Smooth muscle cell (in vitro differentiated cells): ENCODE measurements around the gene CCDC3. TPM values are rescaled to one million over a fixed set of nuclear protein-coding genes. Genes with fewer than 3 reads are reported as not detected.
A peak's percentile ranks its signal among the peaks of the same experiment; 100 is the strongest.

Experiments
- DNase-seq: peaks from one replicate; lab custom pipeline; 2025; ENCODE audit not compliant: unreplicated experiment; lab: John Stamatoyannopoulos, UW
- H2AFZ ChIP-seq: fragments of 200-600 bp; sonication (generic); 2 replicates; pipeline ENCODE4 v1.6.0; 2016; ENCODE audit warnings: antibody characterized with exemption, low read depth, mild to moderate bottlenecking
- H3F3A ChIP-seq: fragments of 200-600 bp; sonication (generic); 2 replicates; pipeline ENCODE4 v1.6.0; 2017; ENCODE audit warnings: antibody characterized with exemption, low read depth
- H3K27ac ChIP-seq: fragments of 200-600 bp; sonication (generic); 2 replicates; pipeline ENCODE4 v1.5.1; 2016; ENCODE audit warnings: low read depth, mild to moderate bottlenecking
- H3K27me3 ChIP-seq: fragments of 200-600 bp; sonication (generic); 2 replicates; pipeline ENCODE4 v1.6.1; 2016; ENCODE audit warnings: low read depth, mild to moderate bottlenecking
- H3K36me3 ChIP-seq: fragments of 200-600 bp; sonication (generic); 2 replicates; pipeline ENCODE4 v1.5.1; 2016; ENCODE audit warnings: low read depth
- H3K4me1 ChIP-seq: fragments of 200-600 bp; sonication (generic); 2 replicates; pipeline ENCODE4 v1.5.1; 2016; ENCODE audit warnings: low read depth
- H3K4me2 ChIP-seq: fragments of 200-600 bp; sonication (generic); 2 replicates; pipeline ENCODE4 v1.6.0; 2016; ENCODE audit warnings: mild to moderate bottlenecking
- H3K4me3 ChIP-seq: fragments of 200-600 bp; sonication (generic); 2 replicates; pipeline ENCODE4 v1.5.1; 2016; ENCODE audit warnings: mild to moderate bottlenecking
- H3K79me2 ChIP-seq: fragments of 200-600 bp; sonication (generic); 2 replicates; pipeline ENCODE4 v1.6.0; 2016; ENCODE audit warnings: low read depth, mild to moderate bottlenecking
- H3K9ac ChIP-seq: fragments of 200-600 bp; sonication (generic); 2 replicates; pipeline ENCODE4 v1.6.0; 2016; ENCODE audit warnings: low read depth
- H3K9me3 ChIP-seq: fragments of 200-600 bp; sonication (generic); replicated peaks from 2 replicates; pipeline ENCODE4 v1.5.1; 2016; ENCODE audit warnings: low read depth
- H4K20me1 ChIP-seq: fragments of 200-600 bp; sonication (generic); 2 replicates; pipeline ENCODE4 v1.6.0; 2016; ENCODE audit warnings: low read depth
- CTCF ChIP-seq: fragments of 200-600 bp; sonication (generic); IDR thresholded peaks from 2 replicates; pipeline ENCODE4 v1.5.1; 2017; ENCODE audit warnings: borderline replicate concordance, mild to moderate bottlenecking, antibody characterized with exemption; ENCODE audit not compliant: insufficient read depth, poor library complexity, severe bottlenecking
- WGBS: methylation state at CpG from one replicate; pipeline ENCODE4 v1.1.7; 2016; ENCODE audit warnings: low lambda C conversion rate; 5-methylcytosine and 5-hydroxymethylcytosine counted together
- polyA plus RNA-seq: library from polyadenylated mRNA; unstranded; fragments of >200 nt; fragmentation: Nextera tagmentation; extraction: Ambion mirVana; gene quantifications from 2 replicates; pipeline ENCODE4 v1.2.1, GENCODE V29; 2016
- total RNA-seq: library from RNA; depleted of rRNA; stranded (reverse); fragments of >200 nt; gene quantifications from 2 replicates; pipeline ENCODE4 v1.2.3, GENCODE V29; 2014

Gene CCDC3
- total and polyA plus RNA-seq, 2 experiments from 2014 or later = 39.2 to 46.0 TPM

DNA sequence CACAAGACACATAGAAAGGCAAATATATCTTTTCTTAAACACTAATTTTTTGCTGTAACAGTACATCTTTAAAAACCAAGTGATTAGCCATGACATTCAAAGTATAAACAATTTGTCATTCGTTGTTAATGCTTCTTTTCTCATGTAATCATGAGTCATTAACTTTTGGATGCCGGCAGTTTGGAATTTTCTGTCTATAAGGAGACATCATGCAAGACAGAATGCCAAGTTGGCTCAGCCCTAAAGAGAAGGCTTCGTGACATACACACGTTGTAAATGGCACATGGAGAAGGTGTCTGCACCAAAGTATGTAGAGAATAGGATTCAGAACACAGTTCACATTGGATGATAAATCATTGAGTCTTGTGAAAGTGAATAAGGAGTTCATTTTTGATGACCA is 35.9 kb downstream of the CCDC3 start:
- no peak for TF ChIP-seq CTCF
- Histone ChIP-seq H3K27ac (peak overlapping the region; percentile 40), H3F3A (no peaks in the 10 kb centered on the region), H3K9me3 (peaks cover 7% of the 10 kb centered on the region), H4K20me1 (no peaks in the 10 kb centered on the region), H3K4me2 (peak overlapping the region; percentile 48), H2AFZ (no peak overlapping the region), H3K9ac (no peak overlapping the region), H3K4me3 (no peak overlapping the region), H3K36me3 (no peaks in the 10 kb centered on the region), H3K79me2 (peaks cover 7% of the 10 kb centered on the region), H3K4me1 (no peaks in the 10 kb centered on the region), H3K27me3 (no peaks in the 10 kb centered on the region)
- WGBS = 34% methylated on average over 4 of the region's 4 CpGs
- no peak for DNase-seq

DNA sequence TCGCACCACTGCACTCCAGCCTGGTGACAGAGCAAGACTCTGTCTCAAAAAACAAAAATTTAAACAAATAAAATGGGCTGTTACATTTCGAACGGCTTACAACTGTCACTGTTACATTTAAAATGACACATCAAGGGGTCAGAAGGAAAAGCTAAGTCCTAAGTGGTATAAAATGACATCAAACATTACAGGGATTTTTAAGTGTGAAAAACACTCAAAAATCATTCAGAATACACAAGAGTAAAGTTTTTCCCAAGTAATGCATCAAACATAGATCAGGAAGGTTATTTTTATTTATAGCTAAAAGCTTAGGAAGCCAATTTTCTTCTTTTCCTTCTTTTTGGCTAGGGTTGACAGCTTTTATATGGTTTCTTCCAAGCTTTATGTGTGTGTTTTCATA is 39.0 kb downstream of the CCDC3 start:
- Histone ChIP-seq H3K79me2 (peaks cover 3% of the 10 kb centered on the region), H3K27me3 (no peaks in the 10 kb centered on the region), H3K4me1 (no peaks in the 10 kb centered on the region), H3K9me3 (peaks cover 3% of the 10 kb centered on the region), H4K20me1 (no peaks in the 10 kb centered on the region), H3K9ac (no peak overlapping the region), H2AFZ (no peak overlapping the region), H3K4me3 (no peak overlapping the region), H3K36me3 (no peaks in the 10 kb centered on the region), H3K4me2 (no peak overlapping the region), H3K27ac (no peak overlapping the region), H3F3A (peaks cover 6% of the 10 kb centered on the region)
- no peak for DNase-seq
- no peak for TF ChIP-seq CTCF
- 54% methylated on average over 3 of the region's 3 CpGs for WGBS

GRCh38 chr10:12961416-12962205 is 39.9 kb downstream of the CCDC3 start:
- Histone ChIP-seq H3K4me1 (no peaks in the 10 kb centered on the region), H3K9ac (no peak overlapping the region), H3K9me3 (no peaks in the 10 kb centered on the region), H3K4me3 (no peak overlapping the region), H3K27me3 (no peaks in the 10 kb centered on the region), H3K27ac (no peak overlapping the region), H3K79me2 (no peaks in the 10 kb centered on the region), H3F3A (peaks cover 6% of the 10 kb centered on the region), H3K36me3 (no peaks in the 10 kb centered on the region), H2AFZ (no peak overlapping the region), H4K20me1 (no peaks in the 10 kb centered on the region), H3K4me2 (peak overlapping the region; percentile 80)
- TF ChIP-seq CTCF = no peak
- no peak for DNase-seq
- 49% methylated on average over 7 of the region's 7 CpGs for WGBS

- H3K27ac ChIP-seq = peak overlapping the region; percentile 59
- 92% methylated on average over 8 of the region's 8 CpGs for WGBS
- no peak overlapping the region for H3K9ac ChIP-seq
- DNase-seq = no peak
- H3K4me2 ChIP-seq = peak overlapping the region; percentile 80
- H3K4me1 ChIP-seq = no peaks in the 10 kb centered on the region
- no peak for TF ChIP-seq CTCF
- H2AFZ ChIP-seq = peak overlapping the region; percentile 78
- H3F3A ChIP-seq = peaks cover 6% of the 10 kb centered on the region
- no peaks in the 10 kb centered on the region for H4K20me1 ChIP-seq
- no peak overlapping the region for H3K4me3 ChIP-seq
- H3K36me3 ChIP-seq = no peaks in the 10 kb centered on the region
- no peaks in the 10 kb centered on the region for H3K27me3 ChIP-seq
- H3K79me2 ChIP-seq = no peaks in the 10 kb centered on the region
- no peaks in the 10 kb centered on the region for H3K9me3 ChIP-seq
Observed at GRCh38 chr10:12960941-12961340, 40.6 kb downstream of the CCDC3 start.
